ENCODE results near the gene ATP1A4.
"Not testable (repeated sequence)": the region's sequence is repeated elsewhere in the genome, so short reads cannot be mapped to it uniquely, and the experiment has no call there.

Gene ATP1A4

GRCh38 chr1:160151303-160151702 lies at the start of gene ATP1A4:
ATP1A4 (plus strand) TSS chr1:160151603; CDS start chr1:160152041, 438 bp downstream.
- DNase-seq (ENCODE audit: low read depth in 4 of 4, low spot score in 1 of 4) = no peak

- DNase-seq (ENCODE audit: low read depth in 4 of 4, low spot score in 1 of 4) = no peak
These were observed 49.5 kb upstream of the ATP1A4 start for GRCh38 chr1:160101717-160102522.

GRCh38 chr1:160103658-160104408 lies 47.6 kb upstream of the ATP1A4 start:
- no peak for DNase-seq (ENCODE audit: low read depth in 4 of 4, low spot score in 1 of 4)

GRCh38 chr1:160104486-160104885 lies 46.9 kb upstream of the ATP1A4 start:
- DNase-seq (ENCODE audit: low read depth in 4 of 4, low spot score in 1 of 4) = no peak

- DNase-seq (ENCODE audit: low read depth in 4 of 4, low spot score in 1 of 4) = no peak
These were observed 46.2 kb upstream of the ATP1A4 start for GRCh38 chr1:160105155-160105554.

- no peak for DNase-seq (ENCODE audit: low read depth in 4 of 4, low spot score in 1 of 4)
These were observed 43.9 kb upstream of the ATP1A4 start for GRCh38 chr1:160107512-160107911.

GRCh38 chr1:160108888-160109662 lies 42.3 kb upstream of the ATP1A4 start:
- DNase-seq (ENCODE audit: low read depth in 4 of 4, low spot score in 1 of 4) = peak in 2 of 4 experiments; percentile 25 to 28

GRCh38 chr1:160109686-160110085 lies 41.7 kb upstream of the ATP1A4 start:
- DNase-seq (ENCODE audit: low read depth in 4 of 4, low spot score in 1 of 4) = no peak

- DNase-seq (ENCODE audit: low read depth in 4 of 4, low spot score in 1 of 4) = not testable (repeated sequence)
These were observed 39.9 kb upstream of the ATP1A4 start for GRCh38 chr1:160111462-160111861.

- DNase-seq (ENCODE audit: low read depth in 4 of 4, low spot score in 1 of 4) = no peak
These were observed 39.0 kb upstream of the ATP1A4 start for GRCh38 chr1:160112357-160112756.

- no peak for DNase-seq (ENCODE audit: low read depth in 4 of 4, low spot score in 1 of 4)
These were observed 38.0 kb upstream of the ATP1A4 start for GRCh38 chr1:160113407-160113806.

GRCh38 chr1:160114085-160114484 lies 37.3 kb upstream of the ATP1A4 start:
- DNase-seq (ENCODE audit: low read depth in 4 of 4, low spot score in 1 of 4) = no peak

GRCh38 chr1:160115545-160116282 lies 35.7 kb upstream of the ATP1A4 start, which contains the start of gene ATP1A2:
ATP1A2 (plus strand) TSS chr1:160115759; CDS start chr1:160115862, 103 bp downstream.
- DNase-seq (ENCODE audit: low read depth in 4 of 4, low spot score in 1 of 4) = no peak

- no peak for DNase-seq (ENCODE audit: low read depth in 4 of 4, low spot score in 1 of 4)
These were observed 34.9 kb upstream of the ATP1A4 start for GRCh38 chr1:160116283-160117147.

- DNase-seq (ENCODE audit: low read depth in 4 of 4, low spot score in 1 of 4) = no peak
These were observed 34.1 kb upstream of the ATP1A4 start for GRCh38 chr1:160117300-160117699.

- no peak for DNase-seq (ENCODE audit: low read depth in 4 of 4, low spot score in 1 of 4)
These were observed 33.7 kb upstream of the ATP1A4 start for GRCh38 chr1:160117709-160118183.

GRCh38 chr1:160118928-160119327 lies 32.5 kb upstream of the ATP1A4 start:
- no peak for DNase-seq (ENCODE audit: low read depth in 4 of 4, low spot score in 1 of 4)

- no peak for DNase-seq (ENCODE audit: low read depth in 4 of 4, low spot score in 1 of 4)
These were observed 30.6 kb upstream of the ATP1A4 start for GRCh38 chr1:160120797-160121196.

- DNase-seq (ENCODE audit: low read depth in 4 of 4, low spot score in 1 of 4) = no peak
These were observed 30.0 kb upstream of the ATP1A4 start for GRCh38 chr1:160121388-160121787.

All from stimulated activated CD4-positive, alpha-beta T cell treated with anti-CD3 and anti-CD28 coated beads, Interleukin-1b, Interleukin-23, amount 100 ng/mL, for 24 hours (primary cell).